Panc1 (cell line): ENCODE data around the gene SFTA2.

Experiments used
- CTCF ChIP-seq: fragments of 450-650 bp; IDR thresholded peaks from 2 replicates; pipeline ENCODE4 v1.5.1; 2017; ENCODE audit warnings: mild to moderate bottlenecking
- POLR2AphosphoS5 ChIP-seq: IDR thresholded peaks from 2 replicates; pipeline ENCODE4 v1.6.1; 2012; ENCODE audit warnings: mild to moderate bottlenecking, low read depth, low read length, moderate library complexity
- REST ChIP-seq, 2 experiments: IDR thresholded peaks; 2 replicates each; pipeline ENCODE4 v1.6.1; 2011 to 2012; ENCODE audit warnings: low read depth in 2 of 2, control low read depth in 1 of 2, low read length in 1 of 2, mild to moderate bottlenecking in 1 of 2, moderate library complexity in 1 of 2; ENCODE audit not compliant: insufficient read depth in 1 of 2
- SIN3A ChIP-seq: IDR thresholded peaks from 2 replicates; pipeline ENCODE4 v1.6.1; 2012; ENCODE audit warnings: low read depth, mild to moderate bottlenecking, low read length, moderate library complexity, borderline replicate concordance; ENCODE audit not compliant: insufficient read depth

GRCh38 chr6:30897882-30898281 is 34.1 kb downstream of the SFTA2 start:
- TF ChIP-seq CTCF (no peak), POLR2AphosphoS5 (no peak), REST (IDR thresholded peaks at IDR 0.05; ENCODE audit: insufficient read depth in 1 of 2, low read depth in 2 of 2, low read length in 1 of 2) (no peak), SIN3A (no peak)
